ENCODE measurements around the gene METTL1. TPM values are rescaled to one million over a fixed set of nuclear protein-coding genes. Genes with fewer than 3 reads are reported as not detected.

The METTL1 gene
- total and polyA plus RNA-seq, 9 of the 15 experiments (the other 6 are each of a cell fraction or from before 2014, with no cell fraction given): 12.6 to 65.9 (median 39.2) TPM

DNA sequence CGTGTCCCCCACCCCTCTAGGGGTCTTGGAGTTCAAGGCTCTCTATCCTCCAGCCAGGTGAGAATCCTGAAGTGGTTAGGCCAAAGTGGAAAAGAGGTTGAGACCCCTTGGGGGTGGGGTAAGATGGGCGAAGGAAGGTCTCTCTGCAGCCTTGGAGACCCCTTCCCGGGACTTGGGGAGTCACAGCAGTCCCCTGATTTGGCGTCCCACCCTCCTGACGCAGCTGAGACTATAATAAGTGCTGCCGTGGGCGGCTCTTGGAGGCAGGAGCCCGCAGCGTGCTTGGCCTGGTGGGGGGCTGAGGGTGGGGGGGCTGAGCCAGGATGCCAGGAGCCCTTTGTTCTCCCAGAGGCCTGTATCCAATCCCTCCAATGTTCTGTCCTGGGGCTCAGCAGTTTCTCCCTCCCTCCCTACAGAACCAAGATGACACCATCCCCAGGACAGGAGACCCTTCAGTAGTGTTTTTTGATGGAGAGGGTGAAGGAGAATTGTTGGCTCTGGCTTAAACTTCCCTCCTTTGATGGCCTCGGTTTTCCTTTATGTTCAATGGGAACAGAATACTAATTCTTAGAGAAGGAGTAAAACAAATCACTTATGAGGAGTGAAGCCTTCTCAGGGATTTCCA, 31.9 kb downstream of the METTL1 start:
- H3K4me3 ChIP-seq: no peak overlapping the region

More for the DNA sequence above, 31.9 kb downstream of the METTL1 start:
- H3K9ac ChIP-seq (ENCODE audit: insufficient read depth in 1 of 2, low read depth in 2 of 2, low read length in 2 of 2): no peak overlapping the region
- in situ Hi-C loops (cut with MboI): loop anchor here (10.0 kb wide), 1 partner anchor 425 kb away; no protein-coding TSS in a partner anchor
- no peaks in the 10 kb centered on the region for H3K9me1 ChIP-seq (ENCODE audit: control insufficient read depth, insufficient read depth, low read length)
- H3K27ac ChIP-seq (ENCODE audit: extremely low read depth, low read depth, low read length): no peak overlapping the region
- ChIA-PET POLR2A (interaction anchor here (0.7 to 1.2 kb wide), 5 partner anchors 10 to 202 kb away, joined by 3 to 6 read pairs (median 3); partner anchors contain the start of gene CDK4), CTCF (ENCODE audit: low intra/inter-chr PET ratio) (no interaction called here)
- DNase-seq (ENCODE audit: extremely low read depth in 1 of 4, low spot score in 3 of 4) (no peak), ATAC-seq (no peak), FAIRE-seq (no peak)
- no peaks in the 10 kb centered on the region; the same call in 2 of the 3 replicates for H3K79me2 ChIP-seq (ENCODE audit: control insufficient read depth, insufficient read depth, low read length)
- no TSS peak for BruUV-seq (replicated peaks)
- no peaks in the 10 kb centered on the region for H3K9me3 ChIP-seq (replicated peaks; ENCODE audit: control insufficient read depth, insufficient read depth, low read depth, low read length)
- H3K36me3 ChIP-seq (ENCODE audit: control insufficient read depth, insufficient read depth, low read length): no peaks in the 10 kb centered on the region
- TF ChIP-seq FOSL1 (tag; conservative IDR thresholded peaks at IDR 0.05): no peak
- TF ChIP-seq POLR2AphosphoS2 (IDR thresholded peaks at IDR 0.05; ENCODE audit: low read length): no peak
- TF ChIP-seq OTX1 (CRISPR knock-in tag; IDR thresholded peaks at IDR 0.05): no peak
- TF ChIP-seq MXI1 (IDR thresholded peaks at IDR 0.05; ENCODE audit: low read depth, low read length): no peak
- no peak for TF ChIP-seq NEUROD1 (IDR thresholded peaks at IDR 0.05; ENCODE audit: borderline replicate concordance, low read depth, low read length, partially characterized antibody)
- no peak for TF ChIP-seq KLF16 (IDR thresholded peaks at IDR 0.05)
- TF ChIP-seq ESRRA (IDR thresholded peaks at IDR 0.05; ENCODE audit: borderline replicate concordance, low read depth): no peak
- TF ChIP-seq THRAP3 (IDR thresholded peaks at IDR 0.05; ENCODE audit: borderline replicate concordance): no peak
- no peak for TF ChIP-seq KDM4B (IDR thresholded peaks at IDR 0.05; ENCODE audit: borderline replicate concordance in 2 of 2, low read depth in 1 of 2)
- TF ChIP-seq NR2F6 (CRISPR knock-in tag; IDR thresholded peaks at IDR 0.05): no peak
- no peak for TF ChIP-seq POLR3G (IDR thresholded peaks at IDR 0.05; ENCODE audit: extremely low read depth, insufficient read length, insufficient replicate concordance)
- no peak for TF ChIP-seq HIVEP1 (CRISPR knock-in tag; IDR thresholded peaks at IDR 0.05)
- TF ChIP-seq ZNF134 (CRISPR knock-in tag; conservative IDR thresholded peaks at IDR 0.05): no peak
- no peak for TF ChIP-seq HMG20B (CRISPR knock-in tag; IDR thresholded peaks at IDR 0.05)
- peaks cover 0 to 26% of the 10 kb centered on the region in 2 experiments; a peak in 2 of 5 replicates for H3K27me3 ChIP-seq (ENCODE audit: control insufficient read depth in 2 of 2, insufficient read depth in 2 of 2, low read length in 2 of 2)
- H2AFZ ChIP-seq (ENCODE audit: low read depth, low read length): no peak overlapping the region
- no peak overlapping the region for H3K4me2 ChIP-seq (ENCODE audit: insufficient read depth, low read length)
- peaks cover 9 to 36% of the 10 kb centered on the region in 2 experiments; a peak in 4 of 5 replicates for H3K4me1 ChIP-seq (replicated peaks in 1 of 2; ENCODE audit: control insufficient read depth in 2 of 2, insufficient read depth in 2 of 2, low read length in 2 of 2)
- intact Hi-C loops (cut with micrococcal nuclease): loop anchor here (5.0 kb wide), 1 partner anchor 218 kb away; the partner anchor contains the start of genes DDIT3 and MBD6
- WGBS (ENCODE audit: insufficient coverage, low coverage, missing lambda C conversion rate): 18% methylated on average over 10 of the region's 10 CpGs
- no peaks in the 10 kb centered on the region for H4K20me1 ChIP-seq (replicated peaks; ENCODE audit: control insufficient read depth, insufficient read depth, low read length)

Data from K562 (cell line).